SHP77 treated with DMSO at 0.1 percent for 48 hours (cell line): ENCODE data around the gene VAV3.
"Not testable (repeated sequence)": the region's sequence is repeated elsewhere in the genome, so short reads cannot be mapped to it uniquely, and the experiment has no call there.

Source experiments
- DNase-seq: peaks from one replicate; lab custom pipeline; 2025; lab: John Stamatoyannopoulos, UW

The VAV3 gene

GRCh38 chr1:107680579-107680985, 284.4 kb downstream of the VAV3 start:
- no peak for DNase-seq

GRCh38 chr1:107679411-107679953, 285.5 kb downstream of the VAV3 start:
- DNase-seq, result no peak

GRCh38 chr1:107678993-107679392, 286.0 kb downstream of the VAV3 start:
- DNase-seq, result no peak

- DNase-seq, result no peak
Measured at GRCh38 chr1:107677697-107678096, 287.3 kb downstream of the VAV3 start.

GRCh38 chr1:107674486-107674885, 290.5 kb downstream of the VAV3 start:
- no peak for DNase-seq

GRCh38 chr1:107673006-107673405, 292.0 kb downstream of the VAV3 start:
- DNase-seq, result no peak

- DNase-seq, result no peak
Measured at GRCh38 chr1:107670397-107671040, 294.5 kb downstream of the VAV3 start.

- DNase-seq, result peak; percentile 55
Measured at GRCh38 chr1:107669996-107670395, 295.0 kb downstream of the VAV3 start.

- DNase-seq, result no peak
Measured at GRCh38 chr1:107668762-107669161, 296.2 kb downstream of the VAV3 start.

- DNase-seq, result no peak
Measured at GRCh38 chr1:107666493-107666892, 298.5 kb downstream of the VAV3 start.

GRCh38 chr1:107664982-107665925, 299.7 kb downstream of the VAV3 start:
- no peak for DNase-seq

GRCh38 chr1:107662971-107663370, 302.0 kb downstream of the VAV3 start:
- DNase-seq, result no peak

GRCh38 chr1:107661158-107661557, 303.8 kb downstream of the VAV3 start:
- no peak for DNase-seq

GRCh38 chr1:107659961-107660360, 305.0 kb downstream of the VAV3 start:
- no peak for DNase-seq

GRCh38 chr1:107657356-107657755, 307.6 kb downstream of the VAV3 start:
- DNase-seq, result no peak

GRCh38 chr1:107653765-107654164, 311.2 kb downstream of the VAV3 start:
- no peak for DNase-seq

GRCh38 chr1:107653005-107653404, 312.0 kb downstream of the VAV3 start:
- no peak for DNase-seq

GRCh38 chr1:107650825-107651224, 314.2 kb downstream of the VAV3 start:
- not testable (repeated sequence) for DNase-seq

- no peak for DNase-seq
Measured at GRCh38 chr1:107649023-107649422, 316.0 kb downstream of the VAV3 start.

- no peak for DNase-seq
Measured at GRCh38 chr1:107648071-107648470, 316.9 kb downstream of the VAV3 start.

- DNase-seq, result no peak
Measured at GRCh38 chr1:107647012-107647411, 318.0 kb downstream of the VAV3 start.

GRCh38 chr1:107643766-107644165, 321.2 kb downstream of the VAV3 start:
- no peak for DNase-seq

GRCh38 chr1:107640207-107640606, 324.8 kb downstream of the VAV3 start:
- no peak for DNase-seq
